Adrenal gland (tissue), 5 donors: ENCODE data around the gene GYG1.

ENCODE experiments used
- CTCF ChIP-seq, 6 experiments: fragments of 450-650 bp in 4 of 6; fragments of 200-600 bp in 2 of 6; sonication (generic) in 1 of 6; IDR thresholded peaks; 1 replicate in 5 of 6; 2 replicates in 1 of 6; pipeline versions ENCODE4 v1.5.1 to v1.8.0; 2016 to 2021; ENCODE audit warnings: antibody characterized with exemption in 6 of 6, mild to moderate bottlenecking in 2 of 6, moderate library complexity in 1 of 6
- POLR2A ChIP-seq, 2 donors: fragments of 450-650 bp; IDR thresholded peaks; one replicate each; pipeline ENCODE4 v1.6.1; 2017; ENCODE audit warnings: antibody characterized with exemption in 2 of 2, mild to moderate bottlenecking in 2 of 2, moderate library complexity in 1 of 2
- donor health status: DM: no; HTN: no; CAD: no.

GRCh38 chr3:149003653-149004305, 12.4 kb downstream of the GYG1 start:
- TF ChIP-seq CTCF (IDR thresholded peaks at IDR 0.05) (no peak), POLR2A (IDR thresholded peaks at IDR 0.05) (no peak)
